ENCODE measurements around the gene SVOP.

SVOP gene

GRCh38 chr12:108989376-108989775 is 31.5 kb downstream of the SVOP start:
- no peak overlapping the region for H3K4me3 ChIP-seq (ENCODE audit: control insufficient read depth, low read depth, low read length)
- no peak for DNase-seq (ENCODE audit: low read depth)
- no peak for TF ChIP-seq CTCF (IDR thresholded peaks at IDR 0.05; ENCODE audit: control insufficient read depth, insufficient read depth, low read depth, low read length, missing control alignments)

GRCh38 chr12:108985750-108986149 is 35.1 kb downstream of the SVOP start:
- H3K4me3 ChIP-seq (ENCODE audit: control insufficient read depth, low read depth, low read length) = no peak overlapping the region
- no peak for DNase-seq (ENCODE audit: low read depth)
- TF ChIP-seq CTCF (IDR thresholded peaks at IDR 0.05; ENCODE audit: control insufficient read depth, insufficient read depth, low read depth, low read length, missing control alignments) = no peak

GRCh38 chr12:108983227-108983626 is 37.6 kb downstream of the SVOP start:
- no peak for DNase-seq (ENCODE audit: low read depth)
- TF ChIP-seq CTCF (IDR thresholded peaks at IDR 0.05; ENCODE audit: control insufficient read depth, insufficient read depth, low read depth, low read length, missing control alignments) = no peak

GRCh38 chr12:108982621-108983219 is 38.1 kb downstream of the SVOP start:
- no peak for TF ChIP-seq CTCF (IDR thresholded peaks at IDR 0.05; ENCODE audit: control insufficient read depth, insufficient read depth, low read depth, low read length, missing control alignments)
- no peak for DNase-seq (ENCODE audit: low read depth)
- no peak overlapping the region for H3K4me3 ChIP-seq (ENCODE audit: control insufficient read depth, low read depth, low read length)

More at GRCh38 chr12:108983227-108983626, 37.6 kb downstream of the SVOP start:
- no peak overlapping the region for H3K4me3 ChIP-seq (ENCODE audit: control insufficient read depth, low read depth, low read length)

- H3K4me3 ChIP-seq (ENCODE audit: control insufficient read depth, low read depth, low read length) = no peak overlapping the region
Observed at GRCh38 chr12:108981835-108982234, 39.0 kb downstream of the SVOP start.

GRCh38 chr12:108980831-108981618 is 39.8 kb downstream of the SVOP start:
- no peak overlapping the region for H3K4me3 ChIP-seq (ENCODE audit: control insufficient read depth, low read depth, low read length)
- DNase-seq (ENCODE audit: low read depth) = peak; percentile 7
- no peak for TF ChIP-seq CTCF (IDR thresholded peaks at IDR 0.05; ENCODE audit: control insufficient read depth, insufficient read depth, low read depth, low read length, missing control alignments)

More at GRCh38 chr12:108981835-108982234, 39.0 kb downstream of the SVOP start:
- no peak for TF ChIP-seq CTCF (IDR thresholded peaks at IDR 0.05; ENCODE audit: control insufficient read depth, insufficient read depth, low read depth, low read length, missing control alignments)
- no peak for DNase-seq (ENCODE audit: low read depth)

Data from AG09309 (cell line).